ENCODE measurements around the gene HPD.

HPD gene

DNA sequence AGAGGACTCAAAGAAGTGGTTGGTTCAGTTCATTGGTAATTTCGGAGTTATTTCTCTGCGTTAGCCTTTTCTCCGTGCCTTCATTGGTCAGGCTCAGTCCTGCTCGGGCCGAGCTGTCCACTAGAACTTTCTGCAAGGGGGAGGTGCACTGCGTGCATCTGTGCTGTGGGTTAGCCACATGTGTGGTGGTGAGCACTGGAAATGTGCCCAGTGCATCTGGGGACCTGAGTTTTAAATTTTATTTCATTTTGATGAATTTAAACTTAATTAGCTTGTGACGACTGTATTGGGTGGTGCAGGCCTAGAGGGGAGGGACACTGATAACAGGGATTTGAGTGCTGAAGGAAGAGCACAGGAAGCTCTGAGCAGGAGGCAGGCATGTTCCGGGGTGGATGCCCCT is 30.4 kb downstream of the HPD start:
- no peak for DNase-seq (ENCODE audit: low read depth)

DNA sequence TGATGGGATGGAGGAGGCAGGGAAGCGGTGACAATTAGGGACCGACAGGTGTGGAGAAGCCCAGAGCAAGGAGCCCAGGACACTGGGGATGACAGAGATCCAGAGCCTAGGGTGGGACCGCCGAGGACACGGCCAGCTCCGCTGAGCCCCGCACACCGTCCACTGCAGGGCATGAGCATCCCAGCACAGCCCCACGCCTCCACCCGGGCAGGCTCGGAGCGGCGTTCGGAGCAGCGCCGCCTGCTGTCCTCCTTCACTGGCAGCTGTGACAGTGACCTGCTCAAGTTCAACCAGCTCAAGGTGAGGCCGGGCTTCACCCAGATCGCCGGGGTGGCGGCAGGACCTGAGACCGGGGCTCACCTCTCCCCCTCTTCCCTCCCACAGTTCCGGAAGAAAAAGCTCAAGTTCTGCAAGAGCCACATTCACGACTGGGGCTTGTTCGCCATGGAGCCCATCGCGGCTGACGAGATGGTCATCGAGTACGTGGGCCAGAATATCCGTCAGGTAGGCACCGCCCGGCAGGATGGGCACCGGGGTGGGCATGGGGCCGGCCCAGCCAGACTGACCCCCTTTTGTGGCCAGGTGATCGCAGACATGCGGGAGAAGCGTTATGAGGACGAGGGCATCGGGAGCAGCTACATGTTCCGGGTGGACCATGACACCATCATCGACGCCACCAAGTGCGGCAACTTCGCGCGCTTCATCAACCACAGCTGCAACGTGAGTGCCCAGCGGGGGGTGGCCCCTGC is 31.1 kb downstream of the HPD start:
- DNase-seq (ENCODE audit: low read depth), result no peak

DNA sequence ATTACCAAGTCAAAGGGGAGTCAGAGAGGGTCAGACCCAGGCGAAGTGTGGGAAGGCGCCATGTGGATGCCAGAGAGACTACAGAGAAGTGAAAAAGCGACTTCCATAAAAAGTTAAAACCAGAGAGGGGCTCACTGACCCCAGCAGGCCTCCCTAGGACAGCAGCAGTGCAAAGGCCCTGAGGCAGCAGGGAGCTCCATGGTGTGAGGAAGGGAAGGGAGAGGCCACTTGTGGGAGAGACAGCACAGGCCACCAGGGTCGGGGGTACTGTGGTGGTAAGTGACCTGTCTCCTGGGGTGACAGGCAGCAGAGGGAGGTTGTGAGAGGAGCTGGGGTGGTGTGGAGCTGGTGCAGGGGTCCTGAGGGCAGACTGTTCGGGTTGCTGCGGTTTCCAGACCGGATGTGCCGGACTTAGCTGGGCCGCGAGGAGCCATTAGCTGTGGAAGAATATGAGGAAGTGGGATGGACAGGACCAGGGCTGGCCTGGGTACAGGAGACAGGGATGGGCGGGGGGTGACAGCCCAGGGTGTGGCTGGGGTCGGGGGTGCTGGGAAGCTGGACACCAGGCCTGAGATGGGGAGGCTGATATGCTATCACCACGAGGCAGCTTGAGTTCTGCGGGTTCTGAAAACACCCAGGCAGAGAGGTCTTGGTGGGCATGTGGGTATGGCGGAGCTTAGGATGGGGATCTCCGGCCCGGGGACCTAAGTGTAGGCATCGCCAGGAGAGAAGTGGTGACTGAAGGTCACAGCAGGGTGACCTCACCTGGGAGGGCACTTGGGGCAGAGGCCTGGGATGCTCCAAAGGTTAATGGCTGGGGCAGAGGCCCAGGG is 32.1 kb downstream of the HPD start:
- DNase-seq (ENCODE audit: low read depth), result no peak

DNA sequence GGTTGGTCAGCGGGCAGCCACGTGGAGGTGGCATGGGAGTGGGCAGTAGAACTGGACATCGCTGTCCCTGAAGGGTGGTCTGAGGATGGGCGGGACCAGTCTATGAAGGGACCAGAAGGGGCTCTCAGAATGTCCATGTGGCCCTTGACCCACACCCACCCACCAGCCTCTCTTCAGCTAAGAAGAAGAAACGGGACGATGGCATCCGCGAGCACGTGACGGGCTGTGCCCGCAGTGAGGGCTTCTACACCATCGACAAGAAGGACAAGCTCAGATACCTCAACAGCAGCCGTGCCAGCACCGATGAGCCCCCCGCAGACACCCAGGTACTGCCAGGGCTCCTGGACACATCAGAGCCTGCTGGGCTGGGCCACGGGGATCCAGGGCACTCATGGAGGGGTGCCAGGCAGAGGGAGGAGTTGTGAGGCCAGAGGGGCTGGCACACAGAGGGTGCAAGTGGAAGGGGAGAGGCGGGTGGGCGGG is 33.6 kb downstream of the HPD start:
- no peak for DNase-seq (ENCODE audit: low read depth)

DNA sequence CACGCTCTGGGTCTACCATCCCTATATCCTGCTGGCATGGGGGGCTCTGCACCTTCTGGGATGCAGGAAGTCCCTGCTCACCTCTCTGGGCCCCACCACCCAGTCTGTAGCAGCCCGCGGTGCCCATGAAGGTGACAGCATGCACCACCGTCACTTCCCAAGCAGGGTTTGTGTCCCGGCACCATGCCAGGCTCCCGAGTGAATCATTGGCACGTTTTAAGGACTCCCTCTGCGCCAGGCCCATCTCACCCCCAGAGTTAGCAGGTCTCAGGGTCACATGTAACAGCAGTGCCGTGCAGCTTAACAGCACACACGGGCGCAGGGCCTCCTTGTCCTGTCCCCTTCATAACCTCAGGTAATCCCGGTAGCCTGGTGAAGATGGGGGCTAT is 34.9 kb downstream of the HPD start:
- DNase-seq (ENCODE audit: low read depth), result no peak

DNA sequence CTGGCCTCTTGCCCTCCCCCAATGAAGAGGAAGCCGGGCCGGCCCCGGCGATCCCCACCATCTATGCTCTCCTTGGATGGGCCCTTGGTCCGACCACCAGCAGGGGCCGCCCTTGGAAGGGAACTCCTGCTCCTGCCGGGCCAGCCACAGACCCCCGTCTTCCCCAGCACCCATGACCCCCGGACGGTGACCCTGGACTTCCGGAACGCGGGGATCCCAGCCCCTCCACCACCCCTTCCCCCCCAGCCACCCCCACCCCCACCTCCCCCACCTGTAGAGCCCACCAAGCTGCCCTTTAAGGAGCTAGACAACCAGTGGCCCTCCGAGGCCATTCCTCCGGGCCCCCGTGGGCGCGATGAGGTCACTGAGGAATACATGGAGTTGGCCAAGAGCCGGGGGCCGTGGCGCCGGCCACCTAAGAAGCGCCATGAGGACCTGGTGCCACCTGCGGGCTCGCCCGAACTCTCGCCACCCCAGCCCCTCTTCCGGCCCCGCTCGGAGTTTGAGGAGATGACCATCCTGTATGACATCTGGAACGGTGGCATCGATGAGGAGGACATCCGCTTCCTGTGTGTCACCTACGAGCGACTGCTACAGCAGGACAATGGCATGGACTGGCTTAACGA is 35.4 kb downstream of the HPD start:
- no peak for DNase-seq (ENCODE audit: low read depth)

DNA sequence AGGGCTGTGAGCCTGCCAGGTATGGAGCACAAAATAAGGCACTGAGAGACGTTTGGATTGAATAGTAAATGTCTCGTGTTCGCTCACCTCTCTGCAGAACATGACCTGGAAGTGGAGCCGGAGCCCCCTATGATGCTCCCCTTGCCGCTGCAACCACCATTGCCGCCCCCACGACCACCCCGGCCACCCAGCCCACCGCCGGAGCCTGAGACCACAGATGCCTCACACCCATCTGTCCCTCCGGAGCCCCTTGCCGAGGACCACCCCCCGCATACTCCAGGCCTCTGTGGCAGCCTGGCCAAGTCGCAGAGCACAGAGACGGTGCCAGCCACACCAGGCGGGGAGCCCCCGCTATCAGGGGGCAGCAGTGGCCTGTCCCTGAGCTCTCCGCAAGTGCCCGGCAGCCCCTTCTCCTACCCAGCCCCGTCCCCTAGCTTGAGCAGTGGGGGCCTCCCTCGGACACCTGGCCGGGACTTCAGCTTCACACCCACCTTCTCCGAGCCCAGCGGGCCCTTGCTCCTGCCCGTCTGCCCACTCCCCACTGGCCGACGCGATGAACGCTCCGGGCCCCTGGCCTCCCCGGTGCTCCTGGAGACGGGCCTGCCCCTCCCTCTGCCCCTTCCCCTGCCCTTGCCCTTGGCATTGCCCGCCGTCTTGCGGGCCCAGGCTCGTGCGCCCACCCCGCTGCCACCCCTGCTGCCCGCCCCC is 36.1 kb downstream of the HPD start:
- DNase-seq (ENCODE audit: low read depth), result no peak

DNA sequence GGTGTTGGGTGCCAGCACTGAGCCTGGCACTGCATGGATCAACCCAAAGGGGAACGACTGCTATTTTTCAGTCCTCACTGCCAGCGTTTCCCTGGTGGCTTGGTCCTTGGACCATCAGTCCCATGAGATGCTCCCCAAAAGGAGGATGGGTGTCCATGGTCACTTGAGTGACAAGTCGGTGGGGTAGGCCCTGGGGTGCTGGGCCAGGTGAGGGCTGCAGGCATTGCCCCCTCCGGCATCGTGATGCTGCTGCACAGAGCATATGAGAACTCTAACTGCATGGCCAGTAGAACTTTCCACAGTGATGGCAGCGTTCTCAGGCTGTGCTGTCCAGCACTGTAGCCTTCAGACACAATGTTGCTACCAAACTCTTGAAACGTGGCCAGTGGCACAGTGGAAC is 38.6 kb downstream of the HPD start:
- DNase-seq (ENCODE audit: low read depth), result no peak

DNA sequence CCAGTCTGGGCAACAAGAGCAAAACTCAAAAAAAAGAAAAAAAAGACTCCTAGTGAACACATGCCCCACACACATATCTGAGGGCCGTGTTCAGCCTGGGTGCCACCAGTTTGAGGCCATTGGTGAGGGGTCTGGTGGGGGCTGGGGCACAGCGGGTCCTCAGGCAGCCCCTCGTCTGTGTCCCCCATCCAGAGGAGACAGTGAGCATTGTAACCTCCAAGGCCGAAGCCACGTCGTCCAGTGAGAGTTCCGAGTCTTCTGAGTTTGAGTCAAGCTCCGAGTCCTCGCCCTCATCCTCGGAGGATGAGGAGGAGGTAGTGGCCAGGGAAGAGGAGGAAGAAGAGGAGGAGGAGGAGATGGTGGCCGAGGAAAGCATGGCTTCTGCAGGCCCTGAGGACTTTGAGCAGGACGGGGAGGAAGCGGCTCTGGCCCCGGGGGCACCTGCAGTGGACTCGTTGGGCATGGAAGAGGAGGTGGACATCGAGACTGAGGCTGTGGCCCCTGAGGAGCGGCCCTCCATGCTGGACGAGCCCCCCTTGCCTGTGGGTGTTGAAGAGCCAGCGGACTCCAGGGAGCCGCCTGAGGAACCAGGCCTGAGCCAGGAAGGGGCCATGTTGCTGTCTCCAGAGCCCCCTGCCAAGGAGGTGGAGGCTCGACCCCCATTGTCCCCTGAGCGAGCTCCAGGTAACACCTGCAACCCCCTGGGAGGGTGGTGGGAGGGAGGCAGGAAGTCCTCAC is 39.3 kb downstream of the HPD start:
- DNase-seq (ENCODE audit: low read depth), result no peak

DNA sequence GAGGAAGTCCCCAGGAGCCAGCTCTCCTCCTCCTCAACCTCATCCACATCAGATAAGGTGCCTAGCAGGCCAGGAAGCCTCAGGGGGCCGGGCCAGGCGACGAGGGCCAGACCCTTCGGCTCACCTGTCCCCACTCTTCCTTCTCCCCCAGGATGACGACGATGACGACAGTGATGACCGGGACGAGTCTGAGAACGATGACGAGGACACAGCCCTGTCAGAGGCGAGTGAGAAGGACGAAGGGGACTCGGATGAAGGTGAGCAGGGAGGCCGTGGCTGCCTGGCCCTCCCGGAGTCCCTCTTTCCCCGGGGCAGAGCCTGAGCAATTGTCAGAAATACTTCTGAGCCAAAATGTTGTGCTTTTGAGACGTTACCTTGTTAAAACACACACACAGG is 41.0 kb downstream of the HPD start:
- DNase-seq (ENCODE audit: low read depth), result no peak

DNA sequence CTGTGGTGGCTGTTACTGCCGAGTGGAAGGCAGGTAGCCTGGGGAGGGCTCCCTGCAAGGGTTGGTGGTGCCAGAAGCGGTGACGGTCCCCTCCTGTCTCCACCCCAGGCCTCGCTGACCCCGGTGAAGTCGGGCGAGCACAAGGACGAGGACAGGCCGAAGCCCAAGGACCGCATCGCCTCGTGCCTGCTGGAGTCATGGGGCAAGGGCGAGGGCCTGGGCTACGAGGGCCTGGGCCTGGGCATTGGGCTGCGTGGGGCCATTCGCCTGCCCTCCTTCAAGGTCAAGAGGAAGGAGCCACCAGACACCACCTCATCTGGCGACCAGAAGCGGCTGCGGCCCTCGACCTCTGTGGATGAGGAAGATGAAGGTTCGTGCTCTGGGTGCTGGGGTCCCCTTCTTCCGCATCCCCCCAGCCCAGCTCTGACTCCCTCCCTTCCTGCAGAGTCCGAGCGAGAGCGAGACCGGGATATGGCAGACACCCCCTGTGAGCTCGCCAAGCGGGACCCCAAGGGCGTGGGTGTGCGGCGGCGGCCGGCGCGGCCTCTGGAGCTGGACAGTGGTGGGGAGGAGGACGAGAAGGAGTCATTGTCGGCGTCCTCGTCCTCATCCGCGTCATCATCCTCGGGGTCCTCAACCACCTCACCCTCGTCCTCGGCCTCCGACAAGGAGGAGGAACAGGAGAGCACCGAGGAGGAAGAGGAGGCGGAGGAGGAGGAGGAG is 41.6 kb downstream of the HPD start:
- DNase-seq (ENCODE audit: low read depth), result no peak

DNA sequence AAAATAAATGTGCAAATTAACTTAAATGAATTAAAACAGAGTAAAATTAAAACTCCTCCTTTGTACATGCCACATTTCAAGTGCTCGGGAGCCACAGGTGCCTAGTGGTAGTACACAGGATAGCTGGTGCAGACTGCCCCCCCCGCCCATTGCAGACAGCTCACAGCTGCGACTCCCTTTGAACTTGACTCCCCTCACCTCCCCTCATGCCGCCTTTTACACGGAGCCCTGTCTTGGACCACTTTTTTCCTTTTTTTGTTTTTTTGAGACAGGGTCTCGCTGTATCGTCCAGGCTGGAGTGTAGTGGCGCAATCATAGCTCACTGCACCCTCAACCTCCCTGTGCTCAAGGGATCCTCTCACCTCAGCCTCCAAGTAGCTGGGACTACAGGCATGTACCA is 43.4 kb downstream of the HPD start:
- no peak for DNase-seq (ENCODE audit: low read depth)

DNA sequence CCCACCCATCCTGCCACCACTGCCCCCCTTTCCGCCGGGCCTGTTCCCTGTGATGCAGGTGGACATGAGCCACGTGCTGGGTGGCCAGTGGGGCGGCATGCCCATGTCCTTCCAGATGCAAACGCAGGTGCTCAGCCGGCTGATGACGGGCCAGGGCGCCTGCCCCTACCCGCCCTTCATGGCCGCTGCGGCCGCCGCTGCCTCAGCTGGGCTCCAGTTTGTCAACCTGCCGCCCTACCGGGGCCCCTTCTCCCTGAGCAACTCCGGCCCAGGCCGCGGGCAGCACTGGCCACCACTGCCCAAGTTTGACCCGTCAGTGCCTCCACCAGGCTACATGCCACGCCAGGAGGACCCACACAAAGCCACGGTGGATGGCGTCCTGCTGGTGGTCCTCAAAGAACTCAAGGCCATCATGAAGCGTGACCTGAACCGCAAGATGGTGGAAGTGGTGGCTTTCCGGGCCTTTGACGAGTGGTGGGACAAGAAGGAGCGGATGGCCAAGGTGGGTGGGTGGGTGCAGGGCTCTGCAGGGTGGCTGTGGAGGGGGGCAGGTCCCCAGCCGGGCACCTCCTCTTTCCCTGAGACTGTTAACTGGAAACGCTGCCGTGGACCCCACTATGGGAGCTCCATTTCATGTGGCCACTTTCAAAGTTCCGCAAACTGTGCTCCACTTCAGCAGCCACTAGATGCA is 44.1 kb downstream of the HPD start:
- DNase-seq (ENCODE audit: low read depth), result no peak

DNA sequence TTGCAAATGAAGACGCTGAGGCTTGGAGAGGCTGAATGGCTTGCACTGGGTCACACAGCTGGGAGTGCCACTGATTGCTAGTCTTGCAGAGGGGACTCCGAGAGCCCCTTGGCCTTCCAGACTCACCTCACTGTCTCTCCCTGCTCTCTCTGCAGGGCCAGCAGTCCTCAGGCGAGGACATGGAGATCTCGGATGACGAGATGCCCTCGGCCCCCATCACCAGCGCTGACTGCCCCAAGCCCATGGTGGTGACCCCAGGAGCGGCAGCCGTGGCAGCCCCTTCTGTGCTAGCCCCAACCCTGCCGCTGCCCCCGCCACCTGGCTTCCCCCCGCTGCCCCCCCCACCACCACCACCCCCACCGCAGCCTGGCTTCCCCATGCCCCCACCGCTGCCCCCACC is 44.7 kb downstream of the HPD start:
- DNase-seq (ENCODE audit: low read depth), result no peak

DNA sequence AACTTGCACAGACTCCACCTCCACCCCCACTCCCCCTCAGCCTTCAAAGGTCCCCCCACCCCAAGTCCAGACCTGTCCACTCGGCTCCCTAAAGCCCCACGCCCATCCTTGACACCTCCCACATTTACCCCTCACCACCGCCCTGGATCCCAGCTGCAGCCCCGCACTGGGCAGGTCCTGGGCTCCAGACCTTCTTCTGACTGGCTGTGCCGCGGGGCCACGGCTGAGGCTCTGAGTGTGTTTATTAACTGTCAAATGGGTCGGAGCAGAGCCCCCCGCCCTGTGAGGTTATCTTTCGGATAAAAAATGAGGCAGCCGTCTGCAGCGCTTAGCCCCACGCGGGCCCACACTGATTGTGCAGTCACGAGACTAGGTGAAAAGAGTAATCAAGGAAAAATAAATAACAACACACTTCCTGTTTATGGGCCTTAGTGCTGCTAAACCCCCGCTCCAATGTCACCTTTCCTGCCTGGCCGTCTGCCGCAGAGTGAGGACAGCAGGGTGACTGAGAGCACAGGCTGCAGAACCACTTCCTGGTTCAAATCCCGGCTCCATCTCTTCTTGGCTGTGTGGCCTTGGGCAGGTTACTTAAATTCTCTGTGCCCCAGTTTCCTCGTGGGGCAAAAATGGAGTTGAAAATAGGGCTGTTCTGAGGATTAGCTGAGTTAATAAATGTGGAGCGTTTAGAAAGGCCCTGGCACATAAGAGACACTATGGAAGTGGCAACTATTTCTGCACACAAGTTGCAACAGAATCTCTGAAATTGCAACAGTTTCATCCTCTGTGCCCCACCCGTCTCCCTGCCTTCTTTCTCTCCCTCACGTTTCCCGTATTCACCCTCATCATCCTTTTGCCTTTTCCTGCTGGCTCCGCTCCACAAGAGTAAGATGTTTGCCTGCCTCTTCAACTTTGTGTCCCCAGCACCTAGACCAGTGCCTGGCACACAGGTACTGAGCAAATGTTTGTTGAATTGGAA is 45.5 kb downstream of the HPD start:
- DNase-seq (ENCODE audit: low read depth), result no peak

DNA sequence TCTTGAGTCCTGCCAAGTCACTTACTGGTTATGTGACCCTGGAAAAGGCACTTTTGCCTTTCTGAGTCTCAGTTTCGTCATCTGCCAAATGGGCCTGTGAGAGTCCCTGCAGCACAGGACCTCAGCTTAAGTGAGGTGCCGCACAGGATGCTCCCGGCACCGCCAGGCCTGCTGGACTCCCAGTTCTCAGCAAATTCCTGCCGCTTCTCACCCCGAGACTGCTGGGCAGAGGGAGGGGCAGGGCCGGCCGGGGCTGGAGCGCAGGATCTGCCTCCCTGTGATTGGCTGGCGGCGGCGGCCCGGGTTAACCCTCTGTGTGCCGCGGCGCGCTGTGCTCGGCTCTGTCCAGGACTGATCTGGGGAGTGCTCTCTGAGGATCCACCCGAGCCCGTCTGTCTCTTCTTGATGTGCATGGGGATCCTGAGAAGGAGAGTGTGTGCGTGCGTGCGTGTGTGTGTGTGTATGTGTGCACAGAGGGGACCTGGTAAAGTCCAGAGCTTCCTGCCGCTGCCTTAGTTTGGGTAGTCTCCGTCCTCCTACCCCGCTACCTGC is 46.3 kb downstream of the HPD start:
- no peak for DNase-seq (ENCODE audit: low read depth)

DNA sequence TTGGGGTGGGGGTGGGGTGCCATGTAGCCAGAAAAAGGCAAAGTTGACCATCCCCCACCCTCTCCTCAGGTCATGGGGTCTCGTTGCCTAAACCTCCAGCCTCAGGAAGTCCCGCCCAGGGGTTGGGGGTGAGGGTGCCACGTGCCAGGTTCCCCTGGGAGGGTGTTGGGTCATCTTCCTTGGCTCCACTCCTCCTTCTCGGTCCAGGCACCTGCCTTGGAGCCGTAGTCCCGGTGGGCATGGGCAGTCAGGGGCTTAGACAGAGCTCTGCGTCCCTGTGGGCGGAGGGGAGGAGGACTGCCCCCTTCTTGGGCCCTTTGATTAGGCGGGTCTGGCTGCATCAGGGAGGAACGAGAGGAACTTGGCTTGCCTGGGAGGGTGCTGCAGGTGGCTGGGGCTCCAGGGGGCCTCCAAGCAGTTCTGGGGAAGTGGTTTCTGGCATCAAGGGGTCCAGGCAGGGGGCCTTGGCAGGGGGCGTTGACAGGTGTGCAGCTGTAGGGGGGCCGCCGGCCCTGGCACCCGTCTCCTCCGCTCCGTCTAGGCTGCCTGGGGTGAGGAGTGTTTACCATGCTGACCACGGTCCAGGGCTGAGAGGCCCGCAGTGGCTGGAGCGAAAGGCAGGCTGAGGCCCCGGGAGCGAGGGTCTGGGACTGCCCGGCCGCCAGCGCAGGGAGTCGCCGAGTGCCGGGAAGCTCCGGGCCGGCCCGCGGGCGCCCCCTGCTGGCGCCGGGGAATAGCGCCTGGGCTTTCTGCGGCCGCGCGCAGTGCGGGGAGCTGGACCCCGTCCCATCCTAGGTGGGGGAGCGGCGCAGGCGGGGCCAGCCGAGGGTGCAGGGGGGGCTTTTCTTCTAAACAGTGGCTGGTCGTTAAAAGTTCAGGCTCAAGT is 47.0 kb downstream of the HPD start:
- DNase-seq (ENCODE audit: low read depth), result no peak
